GM12874 (cell line): ENCODE measurements around the gene RHBG.

Source experiments
- CTCF ChIP-seq: IDR thresholded peaks from 2 replicates; pipeline ENCODE4 v1.5.1; 2011; ENCODE audit warnings: low read depth, mild to moderate bottlenecking, control low read depth, low read length, moderate library complexity; ENCODE audit not compliant: insufficient read depth

The RHBG gene

GRCh38 chr1:156368157-156368658 lies 803 bp upstream of the RHBG start:
- TF ChIP-seq CTCF = no peak

GRCh38 chr1:156371553-156372264 lies 2.7 kb downstream of the RHBG start:
- TF ChIP-seq CTCF = no peak

- no peak for TF ChIP-seq CTCF
These were observed 3.2 kb downstream of the RHBG start for GRCh38 chr1:156372265-156372586.

- TF ChIP-seq CTCF = no peak
These were observed 3.9 kb downstream of the RHBG start for GRCh38 chr1:156372876-156373275.

- TF ChIP-seq CTCF = no peak
These were observed 4.5 kb downstream of the RHBG start for GRCh38 chr1:156373546-156373945.

GRCh38 chr1:156376146-156376545 lies 7.1 kb downstream of the RHBG start:
- TF ChIP-seq CTCF = no peak

GRCh38 chr1:156376958-156377919 lies 8.2 kb downstream of the RHBG start:
- TF ChIP-seq CTCF = no peak
